DND-41 (cell line): ENCODE measurements around the gene GPR61.

Experiments used
- CTCF ChIP-seq: IDR thresholded peaks from 2 replicates; pipeline ENCODE4 v1.5.1; 2012; ENCODE audit warnings: borderline replicate concordance, low read length, moderate library complexity, mild to moderate bottlenecking; ENCODE audit not compliant: poor library complexity, severe bottlenecking; ENCODE audit errors: extremely low read depth
- EZH2 ChIP-seq: IDR thresholded peaks from 3 replicates; pipeline ENCODE4 v1.6.1; 2012; ENCODE audit warnings: borderline replicate concordance, low read depth, mild to moderate bottlenecking, moderate library complexity, low read length, inconsistent platforms; ENCODE audit not compliant: severe bottlenecking

GRCh38 chr1:109527098-109527811, 12.4 kb upstream of the GPR61 start:
- no peak for TF ChIP-seq CTCF
- no peak for TF ChIP-seq EZH2
